GM12864 (cell line): ENCODE results near the gene TJP2.

Source experiments
- DNase-seq: peaks from one replicate; pipeline ENCODE4 v3.0.0-alpha.2; 2011; ENCODE audit warnings: low read depth
- H3K4me3 ChIP-seq: 2 replicates; pipeline ENCODE4 v1.5.1; 2011; ENCODE audit warnings: mild to moderate bottlenecking, low read depth, low read length, control low read depth
- TF ChIP-seq, protein P1 (sequence below): IDR thresholded peaks from 2 replicates; pipeline ENCODE4 v1.5.1; 2011; ENCODE audit warnings: low read depth, mild to moderate bottlenecking, moderate library complexity, low read length, control low read depth, inconsistent platforms; ENCODE audit errors: missing control alignments

Gene TJP2

GRCh38 chr9:69194702-69195418, 20.8 kb downstream of the TJP2 start:
- DNase-seq: no peak
- TF ChIP-seq, protein P1, sequence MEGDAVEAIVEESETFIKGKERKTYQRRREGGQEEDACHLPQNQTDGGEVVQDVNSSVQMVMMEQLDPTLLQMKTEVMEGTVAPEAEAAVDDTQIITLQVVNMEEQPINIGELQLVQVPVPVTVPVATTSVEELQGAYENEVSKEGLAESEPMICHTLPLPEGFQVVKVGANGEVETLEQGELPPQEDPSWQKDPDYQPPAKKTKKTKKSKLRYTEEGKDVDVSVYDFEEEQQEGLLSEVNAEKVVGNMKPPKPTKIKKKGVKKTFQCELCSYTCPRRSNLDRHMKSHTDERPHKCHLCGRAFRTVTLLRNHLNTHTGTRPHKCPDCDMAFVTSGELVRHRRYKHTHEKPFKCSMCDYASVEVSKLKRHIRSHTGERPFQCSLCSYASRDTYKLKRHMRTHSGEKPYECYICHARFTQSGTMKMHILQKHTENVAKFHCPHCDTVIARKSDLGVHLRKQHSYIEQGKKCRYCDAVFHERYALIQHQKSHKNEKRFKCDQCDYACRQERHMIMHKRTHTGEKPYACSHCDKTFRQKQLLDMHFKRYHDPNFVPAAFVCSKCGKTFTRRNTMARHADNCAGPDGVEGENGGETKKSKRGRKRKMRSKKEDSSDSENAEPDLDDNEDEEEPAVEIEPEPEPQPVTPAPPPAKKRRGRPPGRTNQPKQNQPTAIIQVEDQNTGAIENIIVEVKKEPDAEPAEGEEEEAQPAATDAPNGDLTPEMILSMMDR: no peak
- no peak overlapping the region for H3K4me3 ChIP-seq

- TF ChIP-seq, protein P1: no peak
- no peak overlapping the region for H3K4me3 ChIP-seq
- DNase-seq: no peak
These were observed 21.6 kb downstream of the TJP2 start for GRCh38 chr9:69195668-69196067.

GRCh38 chr9:69197687-69198086, 23.6 kb downstream of the TJP2 start:
- TF ChIP-seq, protein P1: no peak
- DNase-seq: no peak
- H3K4me3 ChIP-seq: no peak overlapping the region

DNA sequence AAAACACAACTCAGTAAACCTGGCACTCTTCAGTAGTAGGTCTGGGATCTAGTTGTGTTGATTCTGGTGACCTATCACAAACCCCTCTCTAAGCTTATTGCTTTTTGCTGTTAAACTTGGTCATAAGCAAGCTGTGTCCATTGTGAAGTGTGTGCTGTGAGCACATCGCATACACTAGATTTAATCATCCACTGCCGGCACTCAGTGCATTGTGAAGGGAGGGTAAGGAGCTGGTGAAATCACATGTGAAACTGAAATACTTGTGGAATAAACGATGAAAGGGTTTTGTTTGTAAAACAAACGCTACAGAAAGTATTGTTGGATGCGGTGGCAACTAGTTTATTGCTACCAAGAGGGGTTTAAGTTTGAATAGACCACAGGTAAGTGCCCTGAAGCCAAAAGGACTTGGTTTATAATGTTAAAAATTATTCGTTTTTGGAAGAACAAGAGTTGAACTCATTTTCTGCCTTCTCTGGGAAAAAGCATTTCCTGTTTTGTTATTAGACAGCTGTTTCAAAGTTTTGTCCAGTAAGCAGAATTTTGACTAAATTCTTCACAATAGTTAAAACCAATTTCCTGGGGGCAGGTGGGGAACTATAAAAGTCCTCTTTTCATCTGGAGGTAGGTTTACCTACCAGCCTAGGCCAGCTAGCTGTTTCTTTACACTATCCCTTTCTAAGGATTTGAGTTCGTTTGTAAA, 24.6 kb downstream of the TJP2 start:
- no peak for DNase-seq
- TF ChIP-seq, protein P1: no peak
- no peak overlapping the region for H3K4me3 ChIP-seq

GRCh38 chr9:69199769-69200470, 25.8 kb downstream of the TJP2 start:
- TF ChIP-seq, protein P1: no peak
- no peak overlapping the region for H3K4me3 ChIP-seq
- no peak for DNase-seq

DNA sequence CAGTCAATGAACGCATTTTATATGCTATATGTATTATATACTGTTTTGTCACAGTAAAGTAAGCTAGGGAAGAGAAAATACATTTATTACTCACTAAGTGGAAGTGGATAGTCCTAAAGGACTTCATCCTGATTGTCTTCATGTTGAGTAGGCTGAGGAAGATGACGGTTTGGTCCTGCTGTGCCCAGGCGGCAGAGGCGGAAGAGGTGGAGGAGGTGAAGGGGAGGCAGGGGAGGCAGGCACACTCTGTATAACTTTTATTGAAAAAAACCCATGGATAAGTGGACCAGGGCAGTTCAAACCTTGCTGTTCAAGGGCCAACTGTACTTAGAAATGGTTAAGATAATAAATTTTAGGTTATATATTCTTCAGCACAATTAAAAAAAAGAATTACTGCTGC, 28.5 kb downstream of the TJP2 start:
- DNase-seq: no peak
- TF ChIP-seq, protein P1: no peak
- no peak overlapping the region for H3K4me3 ChIP-seq
